Stimulated activated CD8-positive, alpha-beta memory T cell treated with anti-CD3 and anti-CD28 coated beads, Interleukin-4, amount 100 ng/mL, for 1 hour (primary cell): Measurements from ENCODE around the gene PPY.
"Not testable (repeated sequence)": the region's sequence is repeated elsewhere in the genome, so short reads cannot be mapped to it uniquely, and the experiment has no call there.

ENCODE experiments used
- DNase-seq, 2 donors: peaks; one replicate each; pipeline ENCODE4 v3.0.0-alpha.2; 2020; ENCODE audit warnings: low read depth in 2 of 2, low spot score in 1 of 2

The PPY gene, protein sequence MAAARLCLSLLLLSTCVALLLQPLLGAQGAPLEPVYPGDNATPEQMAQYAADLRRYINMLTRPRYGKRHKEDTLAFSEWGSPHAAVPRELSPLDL

DNA sequence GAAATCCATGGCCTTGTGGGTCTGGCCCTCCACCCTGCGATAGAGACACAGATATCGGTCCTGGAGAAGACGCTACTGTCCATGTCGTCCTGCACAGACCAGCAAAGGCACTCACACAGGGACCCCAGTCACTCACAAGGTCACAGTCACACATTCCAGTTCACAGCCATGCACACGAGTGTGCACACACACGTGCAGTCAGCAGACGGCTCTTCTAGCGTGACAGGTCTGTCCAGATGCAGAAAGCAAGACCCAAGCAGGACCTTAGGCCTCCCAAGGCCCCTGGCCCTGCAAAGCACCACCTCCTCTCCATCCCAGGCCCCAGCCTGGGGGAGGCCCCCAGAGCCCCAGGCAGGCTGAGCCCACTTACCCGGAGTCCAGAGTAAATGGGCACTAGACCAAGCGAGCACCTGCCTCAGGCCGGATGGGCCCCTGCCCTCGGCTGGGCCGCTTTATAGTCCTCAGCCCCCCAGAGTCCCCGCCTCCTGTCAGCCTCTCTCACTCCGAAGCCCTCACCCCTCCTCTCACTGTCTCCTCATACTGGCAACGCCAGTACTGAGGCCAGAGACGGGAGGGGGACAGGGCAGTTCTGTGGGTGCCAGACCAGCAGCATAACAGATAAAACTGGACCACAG is at the start of gene PPY:
PPY (minus strand) TSS at position 426 of the 635 bp plus-strand sequence. CDS start 822 bp downstream, outside the sequence.
- DNase-seq: no peak

- no peak for DNase-seq
Measured at GRCh38 chr17:43988301-43988700, 46.0 kb upstream of the PPY start.

GRCh38 chr17:43987131-43988021 is 45.1 kb upstream of the PPY start:
- DNase-seq: no peak

GRCh38 chr17:43986225-43986981 is 44.1 kb upstream of the PPY start:
- DNase-seq: no peak

- DNase-seq: no peak
Measured at GRCh38 chr17:43984521-43984920, 42.2 kb upstream of the PPY start.

GRCh38 chr17:43983515-43984411 is 41.5 kb upstream of the PPY start:
- no peak for DNase-seq

- DNase-seq: no peak
Measured at GRCh38 chr17:43983196-43983514, 40.9 kb upstream of the PPY start.

GRCh38 chr17:43982171-43982570 is 39.9 kb upstream of the PPY start:
- DNase-seq: no peak

DNA sequence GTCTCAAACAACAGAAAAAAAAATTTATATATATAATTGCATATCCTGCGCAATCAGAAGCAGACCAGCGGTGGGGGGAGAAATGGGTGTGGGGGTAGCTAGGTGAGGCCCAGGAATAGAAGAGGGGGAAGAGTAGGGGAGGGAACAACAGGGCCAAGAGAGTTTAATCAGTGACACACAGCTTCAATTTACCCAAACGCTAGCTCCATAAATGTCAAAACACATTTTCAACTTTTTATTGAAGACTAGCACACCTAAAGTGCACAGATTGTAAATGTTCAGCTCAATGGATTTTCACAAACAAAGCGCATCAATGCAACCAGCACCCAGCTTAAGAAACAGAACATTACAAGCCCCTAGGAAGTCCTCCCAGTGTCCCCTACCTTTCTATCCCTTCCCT is 37.4 kb upstream of the PPY start:
- no peak for DNase-seq

DNA sequence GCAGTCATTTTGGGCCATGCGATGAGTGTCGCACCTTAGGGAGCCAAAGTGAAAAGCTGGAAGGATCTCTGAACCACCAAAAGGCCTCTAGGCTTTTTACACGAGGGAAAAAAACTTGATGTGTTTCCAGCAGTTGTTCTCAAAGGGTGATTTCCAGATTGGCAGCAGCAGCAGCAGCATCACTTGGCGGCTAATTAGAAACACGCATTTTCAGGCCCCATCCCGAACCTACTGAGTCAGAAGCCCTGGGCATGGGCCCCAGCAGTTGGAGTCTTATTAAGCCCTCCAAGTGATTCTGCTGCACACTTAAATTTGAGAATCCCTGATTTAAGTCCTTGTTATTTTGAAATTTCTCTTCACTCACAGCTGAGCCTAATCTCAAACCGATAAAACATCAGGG is 36.7 kb upstream of the PPY start:
- no peak for DNase-seq

GRCh38 chr17:43978078-43978477 is 35.8 kb upstream of the PPY start:
- no peak for DNase-seq

DNA sequence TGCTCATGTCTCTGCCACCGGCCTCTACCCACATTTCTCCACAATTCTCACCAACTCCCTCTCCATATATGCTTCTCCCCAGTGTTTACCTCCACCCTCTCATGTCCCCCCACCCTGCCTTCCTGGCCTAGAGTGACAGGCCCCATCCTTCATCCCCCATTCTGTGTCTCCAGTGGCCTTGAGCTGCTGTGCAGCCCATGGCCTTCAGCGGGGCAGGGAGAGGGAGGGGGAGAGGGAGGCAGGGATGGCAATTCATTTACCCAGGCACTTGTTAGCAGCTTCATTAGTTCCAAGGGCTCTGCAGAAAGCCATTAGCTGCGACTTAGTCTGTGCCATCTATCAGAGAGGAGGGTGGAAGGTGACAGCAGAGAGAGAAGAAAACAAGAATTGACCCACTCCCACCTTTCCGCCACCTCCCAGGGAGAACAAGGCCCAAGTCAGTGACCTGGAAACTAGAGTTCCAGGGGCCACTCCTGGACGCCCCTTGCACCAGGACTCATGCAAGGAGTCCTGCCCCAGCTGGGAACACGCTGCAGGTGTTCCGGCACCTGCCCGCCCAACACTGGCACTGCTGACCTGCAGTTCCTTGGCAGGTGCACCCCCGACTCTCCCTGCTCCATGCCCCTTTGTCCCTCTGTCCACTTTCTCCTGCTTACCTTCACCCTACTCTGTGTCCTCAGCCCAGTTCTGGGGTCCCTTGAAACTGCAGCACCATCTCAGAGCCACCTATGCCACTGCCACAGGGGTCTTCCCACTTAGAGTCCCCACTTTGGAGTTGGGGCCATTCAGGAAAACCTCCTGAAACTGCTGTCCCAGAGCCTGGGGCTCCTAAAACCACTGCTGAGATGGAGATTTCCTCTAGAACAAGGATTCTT is 34.9 kb upstream of the PPY start:
- DNase-seq: no peak

DNA sequence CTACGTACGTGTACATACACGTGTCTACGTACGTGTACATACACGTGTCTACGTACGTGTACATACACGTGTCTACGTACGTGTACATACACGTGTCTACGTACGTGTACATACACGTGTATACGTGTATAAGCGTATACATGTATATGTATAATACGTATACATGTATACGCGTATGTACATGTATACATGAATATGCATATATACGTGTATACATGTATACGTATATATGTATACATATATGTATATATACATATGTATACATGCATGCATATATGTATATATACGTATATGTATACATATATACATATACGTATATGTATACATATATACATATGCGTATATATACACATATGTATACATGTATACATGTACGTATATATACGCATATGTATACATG is 33.6 kb upstream of the PPY start:
- no peak for DNase-seq

GRCh38 chr17:43974382-43975266 is 32.3 kb upstream of the PPY start:
- DNase-seq: no peak

DNA sequence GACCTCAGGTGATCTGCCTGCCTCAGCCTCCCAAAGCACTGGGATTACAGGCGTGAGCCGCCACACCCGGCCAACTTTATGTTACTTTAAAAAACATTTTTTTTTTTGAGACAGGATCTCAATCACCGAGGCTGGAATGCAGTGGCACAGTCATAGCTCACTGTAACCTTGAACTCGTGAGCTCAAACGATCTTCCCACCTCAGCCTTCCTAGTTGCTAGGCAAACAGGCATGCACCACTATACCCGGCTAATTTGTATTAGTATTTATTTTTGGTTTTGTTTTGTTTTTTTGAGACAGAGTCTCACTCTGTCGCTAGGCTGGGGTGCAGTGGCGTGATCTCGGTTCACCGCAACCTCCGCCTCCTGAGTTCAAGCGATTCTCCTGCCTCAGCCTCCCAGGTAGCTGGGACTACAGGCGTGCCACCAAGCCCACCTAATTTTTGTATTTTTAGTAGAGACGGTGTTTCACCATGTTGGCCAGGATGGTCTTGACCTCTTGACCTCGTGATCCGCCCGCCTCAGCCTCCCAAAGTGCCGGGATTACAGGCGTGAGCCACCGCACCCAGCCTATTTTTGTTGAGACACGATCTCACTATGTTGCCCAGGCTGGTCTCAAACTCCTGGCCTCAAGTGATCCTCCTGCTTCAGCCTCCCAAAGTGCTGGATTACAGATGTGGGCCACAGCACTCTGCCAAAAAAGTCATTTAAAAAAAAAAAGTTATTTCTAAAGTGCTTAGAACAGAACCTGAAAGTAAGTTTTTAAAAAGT is 30.4 kb upstream of the PPY start:
- not testable (repeated sequence) for DNase-seq

- not testable (repeated sequence) for DNase-seq
Measured at GRCh38 chr17:43971436-43971835, 29.2 kb upstream of the PPY start.

- no peak for DNase-seq
Measured at GRCh38 chr17:43970366-43970765, 28.1 kb upstream of the PPY start.

DNA sequence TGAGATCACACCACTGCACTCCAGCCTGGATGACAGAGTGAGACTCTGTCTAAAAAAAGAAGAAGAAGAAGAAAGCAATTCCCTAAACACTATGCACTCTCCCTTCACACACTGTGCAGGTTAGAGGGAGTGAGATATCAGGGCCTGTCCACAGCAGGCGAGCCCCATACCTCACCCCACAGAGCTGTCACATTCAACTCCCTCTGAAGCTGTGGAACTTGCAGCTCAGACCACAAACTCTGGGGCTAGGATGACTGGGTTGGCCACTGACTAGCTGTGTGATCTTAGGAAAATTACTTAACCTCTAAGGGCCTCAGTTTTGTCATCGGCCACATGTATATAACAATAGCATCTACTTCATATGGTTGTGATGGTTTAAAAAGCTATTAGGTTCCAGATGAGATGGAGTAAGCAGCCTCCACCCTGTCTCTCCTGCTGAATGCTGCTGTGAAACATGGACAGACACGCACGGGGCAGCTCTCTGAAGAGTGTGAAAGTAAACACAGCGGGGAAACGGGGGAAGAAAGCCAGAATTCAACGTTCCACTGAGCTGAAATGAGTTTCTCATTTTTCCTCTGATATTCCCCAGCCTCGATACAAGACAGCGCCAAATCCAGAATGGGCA is 25.1 kb upstream of the PPY start:
- no peak for DNase-seq
